ENCODE data around the gene CMSS1.

Gene CMSS1

GRCh38 chr3:100149713-100150415, 332.2 kb downstream of the CMSS1 start:
- no peak for DNase-seq (ENCODE audit: low spot score)

GRCh38 chr3:100150473-100150872, 332.8 kb downstream of the CMSS1 start:
- no peak for DNase-seq (ENCODE audit: low spot score)

GRCh38 chr3:100151024-100151707, 333.5 kb downstream of the CMSS1 start:
- no peak for DNase-seq (ENCODE audit: low spot score)

GRCh38 chr3:100154171-100154570, 336.5 kb downstream of the CMSS1 start:
- DNase-seq (ENCODE audit: low spot score), result no peak

GRCh38 chr3:100155128-100155527, 337.5 kb downstream of the CMSS1 start:
- DNase-seq (ENCODE audit: low spot score), result no peak

- DNase-seq (ENCODE audit: low spot score), result no peak
These were observed 337.9 kb downstream of the CMSS1 start for GRCh38 chr3:100155590-100155989.

GRCh38 chr3:100157685-100158084, 340.0 kb downstream of the CMSS1 start:
- DNase-seq (ENCODE audit: low spot score), result no peak

- DNase-seq (ENCODE audit: low spot score), result no peak
These were observed 341.3 kb downstream of the CMSS1 start for GRCh38 chr3:100158918-100159330.

- DNase-seq (ENCODE audit: low spot score), result no peak
These were observed 341.9 kb downstream of the CMSS1 start for GRCh38 chr3:100159331-100160153.

- DNase-seq (ENCODE audit: low spot score), result no peak
These were observed 342.9 kb downstream of the CMSS1 start for GRCh38 chr3:100160521-100160920.

GRCh38 chr3:100163787-100164186, 346.1 kb downstream of the CMSS1 start:
- DNase-seq (ENCODE audit: low spot score), result no peak

- no peak for DNase-seq (ENCODE audit: low spot score)
These were observed 347.1 kb downstream of the CMSS1 start for GRCh38 chr3:100164743-100165142.

- DNase-seq (ENCODE audit: low spot score), result no peak
These were observed 348.4 kb downstream of the CMSS1 start for GRCh38 chr3:100165926-100166550.

- no peak for DNase-seq (ENCODE audit: low spot score)
These were observed 351.7 kb downstream of the CMSS1 start for GRCh38 chr3:100169201-100169920.

- no peak for DNase-seq (ENCODE audit: low spot score)
These were observed 352.8 kb downstream of the CMSS1 start for GRCh38 chr3:100170486-100170885.

GRCh38 chr3:100171211-100171914, 353.7 kb downstream of the CMSS1 start:
- no peak for DNase-seq (ENCODE audit: low spot score)

- no peak for DNase-seq (ENCODE audit: low spot score)
These were observed 356.3 kb downstream of the CMSS1 start for GRCh38 chr3:100173961-100174360.

- DNase-seq (ENCODE audit: low spot score), result no peak
These were observed 358.1 kb downstream of the CMSS1 start for GRCh38 chr3:100175637-100176280.

GRCh38 chr3:100179692-100180349, 362.2 kb downstream of the CMSS1 start:
- DNase-seq (ENCODE audit: low spot score), result no peak

- no peak for DNase-seq (ENCODE audit: low spot score)
These were observed 366.0 kb downstream of the CMSS1 start for GRCh38 chr3:100183608-100184125.

Measured in LoVo (cell line).